Stimulated activated CD8-positive, alpha-beta memory T cell treated with anti-CD3 and anti-CD28 coated beads, Interleukin-4, amount 100 ng/mL, for 24 hours (primary cell): ENCODE results near the gene DUS3L.

Experiments
- DNase-seq: peaks from one replicate; pipeline ENCODE4 v3.0.0-alpha.2; 2020; ENCODE audit warnings: low read depth

The DUS3L gene

GRCh38 chr19:5790559-5791520 is at the start of gene DUS3L:
Gene DUS3L, minus strand, starts transcription at chr19:5791163. Its CDS starts 22 bp downstream, at chr19:5791141.
- DNase-seq = peak; percentile 90

- DNase-seq = no peak
Observed at GRCh38 chr19:5839065-5840017, 48.4 kb upstream of the DUS3L start, which contains the start of gene FUT6. Gene FUT6, minus strand, starts transcription at chr19:5839702. Its CDS starts 7,135 bp downstream, at chr19:5832567.

- no peak for DNase-seq
Observed at GRCh38 chr19:5838353-5839064, 47.5 kb upstream of the DUS3L start.

GRCh38 chr19:5837761-5838352 is 46.9 kb upstream of the DUS3L start:
- no peak for DNase-seq

GRCh38 chr19:5832527-5833216 is 41.7 kb upstream of the DUS3L start:
- DNase-seq = no peak

GRCh38 chr19:5832061-5832460 is 41.1 kb upstream of the DUS3L start:
- DNase-seq = no peak

GRCh38 chr19:5831159-5831558 is 40.2 kb upstream of the DUS3L start:
- DNase-seq = no peak

GRCh38 chr19:5829567-5830310 is 38.8 kb upstream of the DUS3L start:
- no peak for DNase-seq

- peak; percentile 40 for DNase-seq
Observed at GRCh38 chr19:5828661-5829566, 38.0 kb upstream of the DUS3L start.

- DNase-seq = peak; percentile 96
Observed at GRCh38 chr19:5827891-5828660, 37.1 kb upstream of the DUS3L start.

GRCh38 chr19:5827342-5827890 is 36.5 kb upstream of the DUS3L start:
- DNase-seq = no peak

- no peak for DNase-seq
Observed at GRCh38 chr19:5826531-5827341, 35.8 kb upstream of the DUS3L start.

GRCh38 chr19:5825178-5825577 is 34.2 kb upstream of the DUS3L start:
- DNase-seq = no peak

GRCh38 chr19:5824751-5825150 is 33.8 kb upstream of the DUS3L start:
- DNase-seq = no peak

- DNase-seq = no peak
Observed at GRCh38 chr19:5823579-5824281, 32.8 kb upstream of the DUS3L start.

GRCh38 chr19:5822181-5822844 is 31.4 kb upstream of the DUS3L start:
- DNase-seq = no peak
